ENCODE results near the gene FSIP1. TPM values are rescaled to one million over a fixed set of nuclear protein-coding genes. Genes with fewer than 3 reads are reported as not detected.

The FSIP1 gene
- total and polyA plus RNA-seq, 9 donors = 0.17 to 0.60 (median 0.36) TPM

GRCh38 chr15:39581242-39581792 is 201.3 kb downstream of the FSIP1 start:
- no peak for DNase-seq
- H3K4me3 ChIP-seq (ENCODE audit: low read length) = peak overlapping the region; percentile 70
- no peaks in the 10 kb centered on the region for H3K9me3 ChIP-seq (replicated peaks; ENCODE audit: control insufficient read depth, low read depth, low read length)
- 3% methylated on average over 17 of the region's 18 CpGs for WGBS (ENCODE audit: insufficient coverage)
- H3K36me3 ChIP-seq (ENCODE audit: control insufficient read depth, insufficient read depth, low read length) = peaks cover 32% of the 10 kb centered on the region
- peaks cover 3% of the 10 kb centered on the region for H3K27me3 ChIP-seq (ENCODE audit: control insufficient read depth, insufficient read depth, low read length)
- H3K4me1 ChIP-seq (ENCODE audit: control insufficient read depth, insufficient read depth, low read length) = peaks cover 30% of the 10 kb centered on the region
- H3K27ac ChIP-seq (ENCODE audit: low read length) = peak overlapping the region; percentile 94

DNA sequence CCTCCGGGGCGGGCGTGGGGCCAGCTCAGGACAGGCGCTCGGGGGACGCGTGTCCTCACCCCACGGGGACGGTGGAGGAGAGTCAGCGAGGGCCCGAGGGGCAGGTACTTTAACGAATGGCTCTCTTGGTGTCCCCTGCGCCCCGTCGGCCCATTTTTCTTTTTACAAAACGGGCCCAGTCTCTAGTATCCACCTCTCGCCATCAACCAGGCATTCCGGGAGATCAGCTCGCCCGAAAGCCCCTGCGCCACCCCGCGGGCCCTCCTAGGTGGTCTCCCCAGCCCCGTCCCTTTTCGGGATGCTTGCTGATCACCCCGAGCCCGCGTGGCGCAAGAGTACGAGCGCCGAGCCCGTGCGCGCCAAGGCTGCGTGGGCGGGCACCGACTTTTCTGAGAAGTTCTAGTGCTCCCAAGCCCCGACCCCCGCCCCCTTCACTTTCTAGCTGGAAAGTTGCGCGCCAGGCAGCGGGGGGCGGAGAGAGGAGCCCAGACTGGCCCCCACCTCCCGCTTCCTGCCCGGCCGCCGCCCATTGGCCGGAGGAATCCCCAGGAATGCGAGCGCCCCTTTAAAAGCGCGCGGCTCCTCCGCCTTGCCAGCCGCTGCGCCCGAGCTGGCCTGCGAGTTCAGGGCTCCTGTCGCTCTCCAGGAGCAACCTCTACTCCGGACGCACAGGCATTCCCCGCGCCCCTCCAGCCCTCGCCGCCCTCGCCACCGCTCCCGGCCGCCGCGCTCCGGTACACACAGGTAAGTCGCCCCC is 202.0 kb downstream of the FSIP1 start, which contains the start of gene THBS1:
TSS of gene THBS1 (plus strand) at position 595 of the 757 bp plus-strand sequence. CDS start 779 bp downstream, outside the sequence.
- Histone ChIP-seq H3K9me3 (replicated peaks; ENCODE audit: control insufficient read depth, low read depth, low read length) (no peaks in the 10 kb centered on the region), H3K4me1 (ENCODE audit: control insufficient read depth, insufficient read depth, low read length) (peaks cover 30% of the 10 kb centered on the region), H3K27me3 (ENCODE audit: control insufficient read depth, insufficient read depth, low read length) (peaks cover 3% of the 10 kb centered on the region), H3K27ac (ENCODE audit: low read length) (peak within 1 kb of the TSS; percentile 96), H3K36me3 (ENCODE audit: control insufficient read depth, insufficient read depth, low read length) (peaks cover 28% of the 10 kb centered on the region), H3K4me3 (ENCODE audit: low read length) (peak within 1 kb of the TSS; percentile 70)
- WGBS (ENCODE audit: insufficient coverage) = under 1% methylated on average over 69 of the region's 74 CpGs
- DNase-seq = peak; percentile 97

DNA sequence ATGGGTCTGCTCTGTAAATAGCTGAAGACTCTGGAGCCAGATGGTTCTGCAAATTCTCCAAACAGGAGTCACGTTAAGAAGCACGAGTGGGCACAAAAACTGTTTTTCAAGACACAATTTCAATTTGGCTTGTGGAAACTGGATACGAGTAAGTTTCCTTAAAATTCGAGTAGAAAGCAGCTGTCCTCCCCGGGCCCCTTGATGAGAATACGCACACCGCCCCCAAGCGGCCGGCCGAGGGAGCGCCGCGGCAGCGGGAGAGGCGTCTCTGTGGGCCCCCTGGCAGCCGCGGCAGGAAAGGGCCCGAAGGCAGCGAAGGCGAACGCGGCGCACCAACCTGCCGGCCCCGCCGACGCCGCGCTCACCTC is 202.5 kb downstream of the FSIP1 start:
- H3K36me3 ChIP-seq (ENCODE audit: control insufficient read depth, insufficient read depth, low read length) = peaks cover 22% of the 10 kb centered on the region
- peaks cover 3% of the 10 kb centered on the region for H3K27me3 ChIP-seq (ENCODE audit: control insufficient read depth, insufficient read depth, low read length)
- peak overlapping the region; percentile 96 for H3K27ac ChIP-seq (ENCODE audit: low read length)
- DNase-seq = peak; percentile 98
- H3K4me1 ChIP-seq (ENCODE audit: control insufficient read depth, insufficient read depth, low read length) = peaks cover 28% of the 10 kb centered on the region
- H3K9me3 ChIP-seq (replicated peaks; ENCODE audit: control insufficient read depth, low read depth, low read length) = no peaks in the 10 kb centered on the region
- H3K4me3 ChIP-seq (ENCODE audit: low read length) = peak overlapping the region; percentile 70
- WGBS (ENCODE audit: insufficient coverage) = 0% methylated on average over 28 of the region's 29 CpGs

DNA sequence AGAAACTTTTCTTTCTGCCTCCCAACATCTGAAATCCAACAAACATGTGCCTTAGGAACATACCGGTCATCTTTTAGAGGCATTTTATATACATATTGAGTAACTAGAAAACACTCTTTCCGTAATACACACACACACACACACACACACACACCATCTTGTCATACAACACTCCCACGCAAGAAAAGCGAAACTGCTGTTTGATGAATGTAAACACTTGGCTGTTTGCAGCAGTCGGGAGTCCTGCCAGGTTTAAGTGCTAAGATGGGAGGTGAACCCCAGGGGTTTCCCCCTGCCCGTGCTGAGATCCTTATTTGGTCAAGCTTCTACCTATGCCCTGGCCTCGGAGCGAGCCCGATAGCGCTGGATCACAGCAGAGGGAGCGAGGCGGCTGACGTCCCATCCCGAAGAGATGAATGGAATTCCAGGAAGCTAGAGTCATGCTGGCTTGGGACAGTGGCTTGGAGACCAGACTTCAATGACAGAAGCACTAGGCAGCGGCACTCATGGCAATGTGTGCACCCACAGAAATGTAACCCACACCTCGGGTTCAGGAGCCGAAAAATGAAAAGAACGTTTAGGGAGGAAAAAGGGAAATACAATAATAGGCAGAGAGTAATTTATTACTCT is 203.0 kb downstream of the FSIP1 start:
- H3K4me1 ChIP-seq (ENCODE audit: control insufficient read depth, insufficient read depth, low read length) = peaks cover 28% of the 10 kb centered on the region
- peak; percentile 92 for DNase-seq
- H3K9me3 ChIP-seq (replicated peaks; ENCODE audit: control insufficient read depth, low read depth, low read length) = no peaks in the 10 kb centered on the region
- peaks cover 3% of the 10 kb centered on the region for H3K27me3 ChIP-seq (ENCODE audit: control insufficient read depth, insufficient read depth, low read length)
- peak overlapping the region; percentile 96 for H3K27ac ChIP-seq (ENCODE audit: low read length)
- peaks cover 18% of the 10 kb centered on the region for H3K36me3 ChIP-seq (ENCODE audit: control insufficient read depth, insufficient read depth, low read length)
- WGBS (ENCODE audit: insufficient coverage) = 8% methylated on average over 11 of the region's 18 CpGs
- peak overlapping the region; percentile 39 for H3K4me3 ChIP-seq (ENCODE audit: low read length)

- DNase-seq = no peak
- H3K27ac ChIP-seq (ENCODE audit: low read length) = peak overlapping the region; percentile 96
- peaks cover 3% of the 10 kb centered on the region for H3K27me3 ChIP-seq (ENCODE audit: control insufficient read depth, insufficient read depth, low read length)
- H3K9me3 ChIP-seq (replicated peaks; ENCODE audit: control insufficient read depth, low read depth, low read length) = no peaks in the 10 kb centered on the region
- peaks cover 26% of the 10 kb centered on the region for H3K4me1 ChIP-seq (ENCODE audit: control insufficient read depth, insufficient read depth, low read length)
- no CpG with 5 or more reads among the region's 5 CpGs for WGBS (ENCODE audit: insufficient coverage)
- peaks cover 15% of the 10 kb centered on the region for H3K36me3 ChIP-seq (ENCODE audit: control insufficient read depth, insufficient read depth, low read length)
- no peak overlapping the region for H3K4me3 ChIP-seq (ENCODE audit: low read length)
Measured at GRCh38 chr15:39578851-39579486, 203.7 kb downstream of the FSIP1 start.

DNA sequence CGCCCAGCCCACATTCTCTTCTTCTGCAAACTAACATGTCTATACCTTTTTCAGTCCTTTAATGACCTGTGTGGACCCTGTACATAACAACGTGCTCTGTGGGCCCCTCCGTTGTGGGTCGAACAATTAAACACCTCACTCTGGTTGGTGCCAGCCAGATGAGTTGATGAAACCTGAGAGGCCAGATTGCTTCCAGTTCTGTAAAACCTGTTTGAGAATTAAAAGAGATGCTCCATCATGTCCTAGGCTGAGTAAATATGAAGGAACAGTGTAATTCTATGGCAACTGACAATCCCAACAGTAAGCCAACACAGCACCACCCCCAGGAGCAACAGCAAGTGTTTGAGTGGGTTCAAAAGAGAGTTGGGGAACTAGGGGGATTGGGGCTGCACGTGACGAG is 207.5 kb downstream of the FSIP1 start:
- Histone ChIP-seq H3K27me3 (ENCODE audit: control insufficient read depth, insufficient read depth, low read length) (no peaks in the 10 kb centered on the region), H3K4me3 (ENCODE audit: low read length) (no peak overlapping the region), H3K9me3 (replicated peaks; ENCODE audit: control insufficient read depth, low read depth, low read length) (no peaks in the 10 kb centered on the region), H3K4me1 (ENCODE audit: control insufficient read depth, insufficient read depth, low read length) (peaks cover 11% of the 10 kb centered on the region), H3K27ac (ENCODE audit: low read length) (no peak overlapping the region), H3K36me3 (ENCODE audit: control insufficient read depth, insufficient read depth, low read length) (no peaks in the 10 kb centered on the region)
- 91% methylated on average over 4 of the region's 6 CpGs for WGBS (ENCODE audit: insufficient coverage)
- no peak for DNase-seq

DNA sequence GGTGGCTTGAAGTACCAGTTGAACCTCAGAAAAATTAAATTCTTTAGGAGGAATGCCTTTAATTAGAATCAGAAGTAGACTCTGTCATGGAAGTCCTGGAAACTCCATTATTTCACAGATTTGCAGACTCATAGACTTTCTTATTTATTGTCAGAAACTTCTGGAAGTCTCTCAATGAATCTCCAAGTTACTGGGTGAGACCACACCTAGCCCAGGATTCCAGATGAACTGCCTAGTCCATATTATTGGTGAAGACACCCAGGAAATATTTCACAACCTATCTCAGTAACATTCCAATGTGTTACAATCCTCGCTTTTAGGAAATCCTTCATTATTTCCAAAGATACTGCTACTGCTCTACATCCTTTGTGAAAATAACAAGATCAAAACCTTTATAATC is 208.2 kb downstream of the FSIP1 start:
- H3K36me3 ChIP-seq (ENCODE audit: control insufficient read depth, insufficient read depth, low read length) = no peaks in the 10 kb centered on the region
- DNase-seq = no peak
- peaks cover 5% of the 10 kb centered on the region for H3K4me1 ChIP-seq (ENCODE audit: control insufficient read depth, insufficient read depth, low read length)
- no peaks in the 10 kb centered on the region for H3K27me3 ChIP-seq (ENCODE audit: control insufficient read depth, insufficient read depth, low read length)
- H3K9me3 ChIP-seq (replicated peaks; ENCODE audit: control insufficient read depth, low read depth, low read length) = no peaks in the 10 kb centered on the region
- no peak overlapping the region for H3K27ac ChIP-seq (ENCODE audit: low read length)
- no CpG with 5 or more reads among the region's 1 CpG for WGBS (ENCODE audit: insufficient coverage)
- H3K4me3 ChIP-seq (ENCODE audit: low read length) = no peak overlapping the region

- Histone ChIP-seq H3K9me3 (replicated peaks; ENCODE audit: control insufficient read depth, low read depth, low read length) (no peaks in the 10 kb centered on the region), H3K4me3 (ENCODE audit: low read length) (no peak overlapping the region), H3K36me3 (ENCODE audit: control insufficient read depth, insufficient read depth, low read length) (no peaks in the 10 kb centered on the region), H3K4me1 (ENCODE audit: control insufficient read depth, insufficient read depth, low read length) (peaks cover under 1% of the 10 kb centered on the region), H3K27ac (ENCODE audit: low read length) (no peak overlapping the region), H3K27me3 (ENCODE audit: control insufficient read depth, insufficient read depth, low read length) (no peaks in the 10 kb centered on the region)
- DNase-seq = peak; percentile 39
- 100% methylated on average over 1 of the region's 4 CpGs for WGBS (ENCODE audit: insufficient coverage)
Measured at GRCh38 chr15:39573844-39574243, 208.8 kb downstream of the FSIP1 start.

DNA sequence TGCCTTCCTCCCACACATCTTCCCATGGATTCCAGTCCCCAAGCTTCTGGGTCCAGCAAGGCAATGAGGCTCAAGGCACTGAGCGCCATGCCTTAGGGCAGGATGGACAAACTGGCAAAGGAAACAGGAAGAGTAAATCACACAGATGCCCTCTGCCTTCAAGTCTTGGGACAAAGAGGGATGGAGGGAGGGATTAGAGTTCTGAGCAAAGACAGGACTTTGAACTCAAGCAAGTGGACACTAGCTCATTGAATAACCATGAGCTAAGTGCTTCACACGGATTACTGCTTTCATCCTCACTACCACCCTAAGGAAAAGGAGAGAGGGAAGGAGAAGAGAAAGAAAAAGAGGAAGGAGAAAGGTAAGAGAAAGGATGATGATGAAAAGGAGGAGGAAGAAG is 209.4 kb downstream of the FSIP1 start:
- 100% methylated on average over 1 of the region's 2 CpGs for WGBS (ENCODE audit: insufficient coverage)

GRCh38 chr15:39565851-39566250 is 216.8 kb downstream of the FSIP1 start:
- DNase-seq = no peak
- Histone ChIP-seq H3K36me3 (ENCODE audit: control insufficient read depth, insufficient read depth, low read length) (no peaks in the 10 kb centered on the region), H3K4me3 (ENCODE audit: low read length) (no peak overlapping the region), H3K4me1 (ENCODE audit: control insufficient read depth, insufficient read depth, low read length) (peaks cover 7% of the 10 kb centered on the region), H3K27ac (ENCODE audit: low read length) (no peak overlapping the region), H3K9me3 (replicated peaks; ENCODE audit: control insufficient read depth, low read depth, low read length) (no peaks in the 10 kb centered on the region), H3K27me3 (ENCODE audit: control insufficient read depth, insufficient read depth, low read length) (no peaks in the 10 kb centered on the region)
- no CpG with 5 or more reads among the region's 2 CpGs for WGBS (ENCODE audit: insufficient coverage)

More for the DNA sequence above, 209.4 kb downstream of the FSIP1 start:
- Histone ChIP-seq H3K4me3 (ENCODE audit: low read length) (no peak overlapping the region), H3K27ac (ENCODE audit: low read length) (no peak overlapping the region), H3K36me3 (ENCODE audit: control insufficient read depth, insufficient read depth, low read length) (no peaks in the 10 kb centered on the region), H3K9me3 (replicated peaks; ENCODE audit: control insufficient read depth, low read depth, low read length) (no peaks in the 10 kb centered on the region), H3K4me1 (ENCODE audit: control insufficient read depth, insufficient read depth, low read length) (no peaks in the 10 kb centered on the region), H3K27me3 (ENCODE audit: control insufficient read depth, insufficient read depth, low read length) (no peaks in the 10 kb centered on the region)
- no peak for DNase-seq

Measured in muscle of leg (tissue), 11 donors.